ENCODE data around the gene NEFH.

The NEFH gene

DNA sequence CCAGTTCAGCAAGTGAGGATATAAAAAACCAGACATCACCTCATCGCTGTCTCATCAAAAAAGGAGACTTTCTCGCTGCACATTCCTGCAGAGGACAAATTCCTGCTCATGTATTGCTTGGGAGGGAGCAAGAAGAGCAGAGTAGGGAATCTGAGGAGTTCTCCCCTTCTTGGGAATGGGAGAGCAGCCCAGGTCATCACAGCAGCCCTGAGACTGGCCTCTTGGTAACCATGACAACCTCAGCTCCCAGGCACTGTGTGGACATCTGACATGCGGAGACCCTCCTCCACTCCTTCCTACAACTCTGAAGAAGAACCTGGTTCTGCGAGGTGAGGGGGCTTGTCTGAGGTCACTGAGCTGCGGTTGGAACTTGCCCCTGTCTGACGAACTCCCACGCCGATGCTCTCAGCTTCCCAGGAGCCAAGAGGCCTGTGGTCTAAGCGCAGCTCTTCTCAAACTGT, 23.8 kb upstream of the NEFH start:
- TF ChIP-seq ZBTB7A (IDR thresholded peaks at IDR 0.05; ENCODE audit: low read depth) (no peak), REST (IDR thresholded peaks at IDR 0.05; ENCODE audit: low read depth) (no peak), FOXM1 (IDR thresholded peaks at IDR 0.05; ENCODE audit: borderline replicate concordance, low read depth) (no peak), CEBPB (IDR thresholded peaks at IDR 0.05) (no peak), EGR1 (IDR thresholded peaks at IDR 0.05) (no peak), EP300 (IDR thresholded peaks at IDR 0.05; ENCODE audit: borderline replicate concordance) (no peak), YY1 (IDR thresholded peaks at IDR 0.05; ENCODE audit: low read depth) (no peak)

DNA sequence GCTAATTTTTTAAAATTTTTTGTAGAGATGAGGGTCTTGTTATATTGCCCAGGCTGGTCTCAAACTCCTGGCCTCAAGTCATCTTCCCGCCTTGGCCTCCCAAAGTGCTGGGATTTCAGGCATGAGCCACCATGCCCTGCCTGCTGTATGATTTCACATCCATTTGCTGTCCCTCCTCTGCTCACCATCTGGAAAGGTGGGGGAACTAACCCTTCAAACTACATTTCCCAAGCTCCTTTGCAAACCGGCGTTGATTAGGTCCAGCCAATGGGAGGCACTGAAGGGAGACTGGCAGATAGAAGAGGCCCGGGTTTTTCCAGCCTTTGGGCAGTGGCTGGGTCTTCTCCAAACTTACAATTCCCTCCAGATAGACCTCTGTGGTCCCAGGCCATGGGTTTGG, 22.3 kb upstream of the NEFH start:
- TF ChIP-seq NFIC (IDR thresholded peaks at IDR 0.05), result no peak
- no peak for TF ChIP-seq REST (IDR thresholded peaks at IDR 0.05; ENCODE audit: low read depth)
- TF ChIP-seq EGR1 (IDR thresholded peaks at IDR 0.05), result no peak
- TF ChIP-seq CREB1 (IDR thresholded peaks at IDR 0.05; ENCODE audit: low read depth), result 0 out of 2 replicates have a peak, but pooled peaks have one; percentile 28
- TF ChIP-seq RAD21 (IDR thresholded peaks at IDR 0.05; ENCODE audit: low read depth), result no peak
- TF ChIP-seq USF1 (IDR thresholded peaks at IDR 0.05), result no peak
- no peak for TF ChIP-seq TCF12 (IDR thresholded peaks at IDR 0.05; ENCODE audit: low read depth)

GRCh38 chr22:29458551-29458950, 21.5 kb upstream of the NEFH start:
- no peak for TF ChIP-seq NFIC (IDR thresholded peaks at IDR 0.05)

GRCh38 chr22:29459773-29460172, 20.2 kb upstream of the NEFH start:
- no peak for TF ChIP-seq EP300 (IDR thresholded peaks at IDR 0.05; ENCODE audit: borderline replicate concordance)
- TF ChIP-seq CREB1 (IDR thresholded peaks at IDR 0.05; ENCODE audit: low read depth), result no peak
- TF ChIP-seq CEBPB (IDR thresholded peaks at IDR 0.05), result no peak
- TF ChIP-seq RAD21 (IDR thresholded peaks at IDR 0.05; ENCODE audit: low read depth), result no peak
- TF ChIP-seq FOXM1 (IDR thresholded peaks at IDR 0.05; ENCODE audit: borderline replicate concordance, low read depth), result no peak
- TF ChIP-seq NFIC (IDR thresholded peaks at IDR 0.05), result no peak
- TF ChIP-seq USF1 (IDR thresholded peaks at IDR 0.05), result no peak
- no peak for TF ChIP-seq REST (IDR thresholded peaks at IDR 0.05; ENCODE audit: low read depth)
- TF ChIP-seq MAX (IDR thresholded peaks at IDR 0.05), result no peak
- TF ChIP-seq TEAD4 (IDR thresholded peaks at IDR 0.05), result no peak
- TF ChIP-seq YY1 (IDR thresholded peaks at IDR 0.05; ENCODE audit: low read depth), result no peak
- no peak for TF ChIP-seq TCF12 (IDR thresholded peaks at IDR 0.05; ENCODE audit: low read depth)
- no peak for TF ChIP-seq ZBTB7A (IDR thresholded peaks at IDR 0.05; ENCODE audit: low read depth)
- TF ChIP-seq TAF1 (IDR thresholded peaks at IDR 0.05; ENCODE audit: low read depth), result no peak
- TF ChIP-seq EGR1 (IDR thresholded peaks at IDR 0.05), result no peak

DNA sequence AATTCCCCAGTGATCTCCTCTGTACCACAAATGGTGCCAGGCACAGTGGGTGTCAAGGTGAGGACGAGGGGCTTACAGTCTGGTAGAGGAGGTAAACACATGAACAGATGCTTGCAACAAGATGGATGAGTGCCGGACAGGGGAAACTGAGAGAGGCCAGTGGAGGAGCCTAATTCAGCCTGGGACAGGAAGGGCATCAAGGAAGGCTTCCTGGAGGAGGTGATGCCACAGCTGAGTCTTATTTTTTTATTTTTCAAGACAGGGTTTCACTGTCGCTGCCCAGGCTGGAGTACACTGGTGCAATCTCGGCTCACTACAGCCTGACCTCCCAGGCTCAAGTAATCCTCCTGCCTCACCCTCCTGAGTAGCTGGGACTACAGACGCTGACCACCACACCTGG, 18.8 kb upstream of the NEFH start:
- no peak for TF ChIP-seq FOXM1 (IDR thresholded peaks at IDR 0.05; ENCODE audit: borderline replicate concordance, low read depth)

DNA sequence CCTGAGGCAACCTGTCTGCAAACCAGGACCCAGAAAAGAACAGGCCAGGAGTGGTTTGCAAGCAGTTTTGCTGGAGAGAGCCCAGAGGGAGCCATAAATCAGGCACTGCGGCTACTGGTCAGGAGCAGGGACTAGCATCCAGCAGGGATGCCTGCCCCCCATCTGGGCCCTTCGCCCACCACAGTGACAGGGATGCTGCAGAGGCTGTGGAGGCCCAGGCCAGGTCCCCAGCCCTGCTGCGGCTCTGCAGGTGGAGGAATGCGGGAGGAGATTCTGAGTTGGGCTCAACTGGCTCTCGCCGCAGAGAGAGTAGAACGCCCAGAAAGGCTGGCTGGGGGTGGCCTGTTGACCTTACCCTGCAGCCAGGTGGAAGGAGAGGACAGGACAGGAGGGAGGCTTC, 16.4 kb upstream of the NEFH start:
- TF ChIP-seq ZBTB7A (IDR thresholded peaks at IDR 0.05; ENCODE audit: low read depth), result no peak
- no peak for TF ChIP-seq YY1 (IDR thresholded peaks at IDR 0.05; ENCODE audit: low read depth)
- no peak for TF ChIP-seq TCF12 (IDR thresholded peaks at IDR 0.05; ENCODE audit: low read depth)
- no peak for TF ChIP-seq REST (IDR thresholded peaks at IDR 0.05; ENCODE audit: low read depth)
- TF ChIP-seq EP300 (IDR thresholded peaks at IDR 0.05; ENCODE audit: borderline replicate concordance), result no peak
- TF ChIP-seq TEAD4 (IDR thresholded peaks at IDR 0.05), result no peak
- no peak for TF ChIP-seq MAX (IDR thresholded peaks at IDR 0.05)
- TF ChIP-seq FOXM1 (IDR thresholded peaks at IDR 0.05; ENCODE audit: borderline replicate concordance, low read depth), result no peak
- no peak for TF ChIP-seq EGR1 (IDR thresholded peaks at IDR 0.05)
- TF ChIP-seq NFIC (IDR thresholded peaks at IDR 0.05), result no peak
- no peak for TF ChIP-seq USF1 (IDR thresholded peaks at IDR 0.05)
- no peak for TF ChIP-seq CREB1 (IDR thresholded peaks at IDR 0.05; ENCODE audit: low read depth)
- TF ChIP-seq TAF1 (IDR thresholded peaks at IDR 0.05; ENCODE audit: low read depth), result no peak
- no peak for TF ChIP-seq RAD21 (IDR thresholded peaks at IDR 0.05; ENCODE audit: low read depth)
- TF ChIP-seq CEBPB (IDR thresholded peaks at IDR 0.05), result no peak
